Fibroblast of skin of left quadriceps (primary cell): ENCODE results near the gene NRIP3.

ENCODE experiments used
- DNase-seq, 2 experiments: peaks; one replicate each; pipeline ENCODE4 v3.0.0-alpha.2; 2013; ENCODE audit warnings: low read depth in 2 of 2

The NRIP3 gene

DNA sequence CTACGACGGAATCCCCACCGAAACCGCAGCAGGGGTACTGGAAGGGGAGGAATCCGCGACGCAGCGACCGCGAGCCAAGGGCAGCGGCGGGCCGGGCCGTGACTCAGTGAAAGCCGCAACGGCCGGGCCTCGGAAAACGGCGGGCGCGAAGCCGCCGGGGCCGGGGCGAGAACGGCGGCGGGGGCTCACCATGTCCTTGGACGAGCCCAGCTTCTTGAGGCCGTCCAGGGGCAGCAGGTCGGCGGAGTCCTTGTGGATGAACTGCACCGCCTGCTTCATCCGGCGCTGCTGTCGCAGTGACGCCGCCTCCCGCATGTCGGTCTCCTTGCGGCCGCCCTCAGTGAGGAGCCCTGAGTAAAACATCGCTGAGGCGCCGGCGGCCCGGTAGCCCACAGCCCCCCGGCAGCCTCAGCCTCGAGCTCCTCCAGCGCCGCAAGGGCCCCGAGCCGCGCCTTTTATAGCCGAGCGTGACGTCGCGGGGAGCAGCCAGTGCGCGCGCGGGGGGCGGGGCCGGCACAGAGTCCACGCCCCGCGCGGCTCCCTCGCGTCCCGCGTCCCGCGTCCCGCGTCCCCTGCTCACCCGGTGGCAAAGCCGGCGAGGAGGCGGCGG is at the start of gene NRIP3:
Gene NRIP3 (minus strand): TSS at position 429 of the 610 bp plus-strand sequence. CDS start 66 bp downstream, at position 363.
- peak; percentile 38 to 49 for DNase-seq

DNA sequence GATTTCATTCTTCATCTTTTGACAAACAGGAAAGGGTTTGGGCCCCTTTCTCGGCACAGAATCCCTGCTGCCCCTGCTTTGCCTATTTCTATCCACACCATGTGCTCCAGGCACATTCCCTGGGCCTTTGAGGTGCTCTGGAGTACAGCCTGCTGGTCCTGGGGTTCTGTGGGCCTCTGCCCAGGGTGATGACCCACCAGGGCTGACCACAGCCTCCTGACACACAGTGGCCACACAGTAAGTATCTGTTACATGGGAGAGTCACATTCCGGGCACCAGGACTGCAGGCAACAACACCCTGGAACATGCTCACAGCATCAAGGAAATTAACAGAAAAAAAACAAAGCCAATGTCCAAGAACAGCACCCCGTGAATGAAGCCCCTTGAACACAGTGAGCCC is 48.5 kb upstream of the NRIP3 start:
- no peak for DNase-seq

DNA sequence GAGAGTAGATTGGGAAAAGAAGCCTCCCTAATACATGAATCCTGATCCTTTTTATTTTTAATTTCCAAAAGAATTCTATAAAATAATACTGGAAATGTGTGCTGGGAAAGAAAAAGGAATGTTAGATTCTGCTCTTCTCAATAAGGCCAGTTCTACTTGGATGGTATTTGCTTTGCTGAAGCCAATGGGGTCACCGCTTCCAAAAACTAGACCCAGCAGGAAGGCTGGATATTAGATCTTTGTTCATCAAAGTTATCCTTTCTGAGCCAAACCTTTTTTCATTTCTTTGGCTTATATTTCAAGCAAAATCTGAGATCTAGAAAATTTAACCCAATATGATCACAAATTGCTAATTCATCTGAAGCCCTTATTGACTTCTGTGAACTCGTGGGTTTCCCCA is 46.2 kb upstream of the NRIP3 start:
- DNase-seq = no peak

DNA sequence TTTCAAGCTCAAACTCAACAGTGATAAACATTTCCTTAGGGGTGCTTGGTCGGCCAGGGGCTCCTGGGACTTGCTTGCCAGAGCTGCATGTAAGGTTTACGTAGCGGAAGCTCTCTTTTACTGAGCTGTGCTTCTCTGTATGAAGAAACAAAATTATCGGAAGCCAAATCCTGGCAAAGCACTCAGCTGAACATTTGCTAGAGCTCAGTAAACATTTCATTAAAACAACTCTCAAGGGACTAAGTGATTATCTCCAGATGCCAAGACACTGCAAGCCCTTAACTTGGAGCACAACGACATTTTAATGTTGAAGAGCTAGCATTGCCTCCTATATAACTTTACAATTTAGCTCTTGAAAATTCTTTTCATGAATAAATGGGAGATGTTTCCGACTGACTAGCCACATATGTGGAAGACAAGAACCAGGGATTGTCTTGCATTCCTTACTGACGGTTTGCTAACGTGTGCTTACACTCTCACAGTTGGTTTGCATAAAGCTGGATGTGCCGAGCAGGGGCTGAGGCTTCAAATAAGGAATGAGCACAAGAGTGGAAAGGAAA is 44.2 kb upstream of the NRIP3 start:
- peak; percentile 81 to 83 for DNase-seq

DNA sequence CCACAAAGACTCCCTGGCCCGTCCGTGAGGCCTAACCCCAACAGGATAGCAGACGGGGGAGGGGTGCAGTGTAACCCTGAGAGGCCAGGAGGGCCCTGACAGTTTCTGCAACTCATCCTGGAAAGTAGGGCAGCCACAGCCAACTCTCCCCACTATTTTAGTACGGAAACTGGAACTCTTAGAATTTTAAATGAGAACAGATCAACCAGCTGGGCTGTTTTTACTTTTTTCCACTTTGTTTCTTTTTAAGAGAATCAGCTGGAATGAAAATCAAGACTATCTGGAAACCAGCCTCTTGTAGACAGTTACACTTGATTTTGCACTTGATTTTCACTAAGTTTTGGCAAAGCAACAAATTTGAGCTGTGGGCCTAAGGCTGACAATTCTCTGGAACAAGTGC is 42.7 kb upstream of the NRIP3 start:
- DNase-seq = no peak

DNA sequence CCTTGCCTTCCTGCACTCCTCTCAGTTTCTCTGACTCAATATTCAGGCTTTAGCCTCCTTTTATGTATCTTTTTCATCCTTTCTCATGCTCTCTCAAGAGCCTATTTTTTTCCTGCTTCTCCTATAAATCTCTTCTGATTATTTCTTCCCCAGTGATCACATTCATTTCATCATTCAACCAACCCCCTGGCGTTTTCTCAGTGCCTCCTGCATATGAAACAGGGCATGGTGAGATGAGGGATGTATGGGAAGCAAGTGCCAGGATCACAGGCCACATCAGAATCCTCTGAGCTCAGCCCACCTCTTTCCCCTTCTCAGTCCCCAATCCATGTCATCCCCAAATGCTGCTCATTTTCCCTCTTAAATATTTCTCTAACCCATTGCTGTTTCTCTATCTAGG is 38.7 kb upstream of the NRIP3 start:
- no peak for DNase-seq

DNA sequence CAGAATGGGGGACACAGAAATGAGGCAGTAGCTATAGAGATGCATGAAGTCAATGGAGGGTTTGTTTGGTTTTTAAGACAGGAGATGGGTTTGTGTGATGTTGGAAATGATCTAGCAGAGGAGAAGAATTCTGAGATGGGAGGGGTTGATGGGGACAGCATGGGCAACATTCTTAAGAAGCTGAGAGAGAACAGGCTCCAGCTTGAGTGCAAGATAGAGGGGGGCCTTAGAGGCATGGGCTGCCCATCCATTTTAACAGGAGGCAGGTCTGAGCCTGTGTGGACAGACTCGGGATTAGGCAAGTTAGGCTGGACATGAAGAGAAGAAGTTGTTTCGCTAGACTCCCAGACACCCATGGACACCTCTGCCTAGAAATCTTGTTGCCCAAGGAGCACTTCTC is 37.9 kb upstream of the NRIP3 start:
- DNase-seq = no peak

DNA sequence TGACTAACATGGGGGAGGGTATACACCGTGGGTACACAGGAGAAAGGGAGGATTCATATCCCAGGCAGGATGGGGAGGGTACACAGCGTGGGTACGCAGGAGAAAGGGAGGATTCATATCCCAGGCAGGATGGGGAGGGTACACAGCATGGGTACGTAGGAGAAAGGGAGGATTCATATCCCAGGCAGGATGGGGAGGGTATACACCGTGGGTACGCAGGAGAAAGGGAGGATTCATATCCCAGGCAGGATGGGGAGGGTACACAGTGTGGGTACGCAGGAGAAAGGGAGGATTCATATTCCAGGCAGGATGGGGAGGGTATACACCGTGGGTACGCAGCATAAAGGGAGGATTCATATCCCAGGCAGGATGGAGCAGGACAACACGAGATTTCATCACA is 36.6 kb upstream of the NRIP3 start:
- no peak for DNase-seq

DNA sequence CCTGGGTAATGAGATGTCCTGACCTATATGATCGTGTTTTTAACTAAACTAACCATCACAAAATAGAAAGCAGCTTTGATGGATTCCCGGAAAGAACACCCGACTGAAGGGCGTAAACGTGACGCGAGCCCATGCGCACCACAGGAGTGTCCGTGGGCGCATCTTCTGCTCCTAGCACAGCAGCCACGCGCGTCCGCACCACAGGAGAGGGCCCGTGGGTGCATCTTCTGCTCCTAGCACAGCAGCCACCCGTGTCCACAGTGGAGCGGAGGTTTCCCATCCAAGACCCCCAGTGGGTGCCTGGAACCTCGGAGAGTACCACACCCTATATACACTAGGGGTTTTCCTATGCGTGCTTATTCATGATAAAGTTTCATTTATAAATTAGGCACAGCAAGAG is 36.1 kb upstream of the NRIP3 start:
- no peak for DNase-seq

DNA sequence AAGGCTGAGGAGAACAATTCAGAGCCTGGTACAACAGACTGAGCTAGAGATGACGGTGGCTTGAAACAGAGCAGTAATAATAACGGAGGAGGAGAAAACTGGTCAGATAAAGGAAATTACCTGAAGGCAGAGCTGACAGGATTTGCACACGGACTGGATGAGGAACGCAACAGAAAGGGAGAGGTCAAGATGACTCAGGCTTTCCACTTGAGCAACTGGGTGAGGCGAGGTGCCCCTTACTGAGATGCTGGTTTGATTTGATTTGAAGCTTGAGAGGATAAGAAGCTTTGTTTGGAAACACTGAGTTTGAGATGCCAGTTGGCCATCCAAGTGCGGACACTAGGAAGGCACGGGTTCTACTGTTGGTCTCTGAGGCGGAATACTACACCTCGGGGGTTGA is 35.4 kb upstream of the NRIP3 start:
- DNase-seq = no peak

DNA sequence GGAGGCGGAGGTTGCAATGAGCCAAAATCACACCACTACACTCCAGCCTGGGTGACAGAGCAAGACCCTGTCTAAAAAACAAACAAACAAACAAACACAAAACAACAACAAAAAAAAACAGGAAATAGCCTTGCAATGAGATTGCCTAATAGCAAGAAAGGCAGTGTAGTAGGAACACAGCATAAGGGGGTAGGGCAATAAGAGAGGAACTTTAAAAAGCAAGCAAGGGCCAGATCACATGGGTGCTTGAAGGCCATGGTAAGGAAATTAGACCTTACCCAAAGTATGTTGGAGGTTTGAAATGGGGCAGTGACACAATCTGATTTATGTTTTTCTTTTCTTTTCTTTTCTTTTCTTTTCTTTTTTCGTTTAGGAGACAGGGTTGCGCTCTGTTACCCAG is 34.7 kb upstream of the NRIP3 start:
- DNase-seq = no peak

DNA sequence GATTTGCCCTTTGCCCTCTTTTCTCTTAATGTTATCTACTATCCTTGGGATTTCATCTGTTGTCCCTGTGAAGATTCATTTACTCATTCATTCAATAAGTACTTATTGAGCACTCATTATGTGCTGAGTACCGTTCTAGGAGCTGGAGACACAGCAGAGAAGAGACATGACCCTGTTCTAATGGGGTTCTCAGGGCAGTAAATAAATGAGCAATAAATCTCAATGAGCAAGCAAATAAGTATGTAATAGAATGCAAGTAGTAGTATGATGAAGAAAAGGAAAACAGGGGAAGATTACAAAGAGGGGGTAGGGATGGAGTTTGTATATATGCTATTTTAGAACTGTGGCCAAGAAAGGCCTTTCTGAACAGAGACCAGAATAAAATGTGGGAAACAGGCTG is 34.2 kb upstream of the NRIP3 start:
- DNase-seq = no peak

DNA sequence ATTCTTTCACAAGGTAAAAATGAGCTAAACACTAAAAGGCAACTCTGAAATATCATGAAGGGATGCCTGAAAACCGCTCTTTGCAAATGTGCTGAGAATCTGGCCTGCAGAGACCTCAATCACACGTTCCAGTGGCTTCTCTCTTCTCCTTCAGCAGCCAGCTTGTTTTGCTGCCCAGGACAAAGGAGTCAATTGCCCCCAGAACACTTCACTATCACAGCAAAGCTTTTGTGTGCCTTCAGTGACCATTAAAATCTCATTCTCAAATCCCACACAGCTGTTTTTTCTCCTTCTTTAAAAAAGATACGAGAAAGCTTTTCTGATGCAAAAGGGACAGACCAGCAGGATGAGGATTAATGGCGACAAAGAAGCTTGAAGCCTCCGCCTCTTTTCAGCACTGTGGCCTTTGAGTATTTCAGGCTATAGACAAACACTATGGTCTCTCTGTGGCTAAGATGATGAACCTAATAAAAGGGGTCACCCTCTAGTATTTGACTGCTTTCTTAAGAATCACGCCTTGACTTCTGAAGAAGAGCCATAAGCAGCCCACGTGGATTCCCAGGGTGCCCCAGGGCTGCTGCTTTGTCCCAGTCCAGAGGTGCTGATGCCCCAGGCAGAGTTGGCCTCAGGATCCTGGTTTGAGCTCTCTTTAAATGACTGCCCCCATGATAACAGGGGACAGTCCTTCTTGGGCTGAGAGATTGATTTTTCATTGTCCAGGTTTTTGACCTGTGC is 33.4 kb upstream of the NRIP3 start:
- no peak for DNase-seq

DNA sequence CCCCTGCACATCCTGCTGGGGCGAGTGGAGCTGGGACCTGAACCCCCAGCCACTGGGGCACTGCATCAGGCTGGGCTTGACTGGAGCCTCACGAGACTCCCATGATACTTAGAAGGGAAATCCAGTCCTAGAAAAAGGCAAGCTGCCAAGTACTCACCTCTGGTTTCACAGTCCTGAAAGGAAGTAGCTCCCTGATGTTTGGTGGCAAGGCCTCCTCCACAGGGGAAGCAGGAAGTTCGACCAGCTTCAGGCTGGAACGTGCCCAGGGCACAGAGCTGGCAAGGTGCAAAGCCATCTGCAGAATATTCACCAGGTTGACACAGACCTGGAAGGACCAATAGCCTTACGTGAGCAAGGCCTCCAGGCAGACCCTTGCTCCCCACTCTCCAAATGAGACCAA is 26.8 kb upstream of the NRIP3 start:
- no peak for DNase-seq

DNA sequence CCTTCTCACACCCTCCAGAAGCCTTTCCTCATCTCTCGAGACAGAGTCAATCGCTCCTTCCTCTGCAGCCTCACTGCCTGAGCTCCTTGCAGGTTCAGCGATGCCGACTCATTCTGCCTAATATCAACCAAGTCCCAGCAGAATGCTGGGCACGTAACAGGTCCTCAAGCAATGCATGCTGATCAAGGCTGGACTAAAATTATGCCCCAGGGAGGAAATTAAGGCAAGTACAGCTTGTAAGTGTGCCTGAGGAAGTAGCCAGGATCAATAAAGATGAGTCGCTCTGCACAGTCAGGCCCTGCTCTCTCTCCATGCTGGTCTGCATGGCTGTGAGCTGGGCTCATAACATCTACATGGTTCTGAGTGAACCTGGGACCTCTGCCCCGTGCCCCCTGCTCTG is 25.6 kb upstream of the NRIP3 start:
- DNase-seq = no peak

DNA sequence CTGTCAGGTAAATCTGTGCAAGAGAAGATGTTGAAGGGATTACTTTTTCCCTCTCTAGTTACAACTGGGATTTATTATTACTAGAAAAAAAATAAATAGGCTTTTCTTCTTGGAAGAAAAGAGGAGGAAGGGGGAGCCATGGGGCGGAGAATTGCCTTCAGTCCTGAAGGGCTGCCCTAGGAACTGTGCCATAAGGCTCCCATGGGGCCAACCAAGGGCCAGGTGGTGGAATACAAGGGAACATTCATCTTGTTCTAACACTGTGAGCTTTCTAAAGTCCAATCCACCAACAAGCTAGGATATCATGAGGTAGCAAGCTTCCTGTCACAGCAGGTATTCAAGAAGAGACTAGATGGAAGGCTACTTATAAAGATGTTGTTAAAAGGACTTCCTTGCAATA is 24.8 kb upstream of the NRIP3 start:
- no peak for DNase-seq

DNA sequence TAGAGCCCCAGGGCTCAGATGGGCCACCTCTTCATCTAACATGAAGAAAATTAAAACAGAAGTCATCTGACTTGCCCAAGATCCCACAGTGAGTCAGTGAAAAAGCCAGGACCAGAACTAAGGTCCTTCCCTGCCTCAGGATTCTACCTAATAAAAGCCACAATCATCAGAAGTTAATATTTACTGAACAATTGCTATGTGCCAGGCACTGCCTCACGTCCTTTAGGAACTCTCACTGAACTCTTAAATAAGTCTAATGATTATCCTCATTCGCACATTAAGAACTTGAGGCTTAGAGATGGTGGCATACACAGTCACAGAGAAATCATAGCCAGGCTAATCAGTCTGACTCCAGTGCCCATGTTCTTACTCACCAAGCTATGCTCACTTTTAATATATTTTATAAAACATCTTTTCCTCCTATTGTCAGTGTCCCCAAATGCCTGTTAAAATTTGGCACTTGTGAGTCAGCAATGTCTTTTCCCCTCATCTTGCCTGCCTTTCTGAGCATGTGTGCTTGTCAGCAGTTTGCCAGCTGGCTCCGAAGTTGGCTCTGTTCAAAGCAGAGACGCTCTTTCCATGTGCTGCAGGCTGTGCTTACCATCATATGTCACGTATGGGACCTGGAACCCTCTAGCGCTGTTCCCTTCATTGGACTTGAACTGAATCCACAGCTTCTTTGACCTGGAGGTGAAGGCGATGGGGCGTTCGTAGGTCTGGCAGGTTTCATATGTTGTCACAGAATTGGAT is 21.5 kb upstream of the NRIP3 start:
- DNase-seq = no peak

DNA sequence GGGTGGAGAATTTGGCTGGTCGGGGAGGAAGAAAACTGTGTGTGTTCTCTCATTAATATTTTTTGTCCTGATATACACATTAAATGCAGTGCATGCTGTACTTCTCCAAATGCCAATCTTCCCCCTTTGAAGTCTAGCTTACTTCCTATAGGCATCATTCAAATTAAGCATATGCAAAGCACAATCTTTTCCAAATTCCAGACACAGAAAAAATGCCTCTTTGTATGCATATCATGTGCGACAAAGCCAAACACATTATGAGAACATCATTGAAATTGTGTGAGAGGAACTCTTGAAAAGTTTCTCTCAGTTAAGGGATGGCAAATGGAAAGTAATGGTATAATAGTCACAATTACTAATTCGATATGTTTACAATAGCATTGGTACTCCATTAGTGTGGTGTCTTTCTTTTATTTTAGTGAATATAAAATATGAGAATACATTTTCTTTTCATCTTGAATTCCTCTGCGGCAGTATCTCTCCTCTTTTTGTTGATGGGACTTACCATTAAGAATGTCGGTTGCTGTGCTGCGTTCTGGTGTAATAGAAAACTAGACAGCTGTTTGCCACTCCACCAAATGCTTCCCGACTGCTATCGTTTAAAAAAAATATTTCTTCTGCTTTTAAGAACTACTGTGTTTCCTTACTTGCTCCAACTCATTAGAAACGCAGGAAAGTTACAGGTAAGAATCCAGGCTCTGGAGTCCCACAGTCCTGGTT is 19.3 kb upstream of the NRIP3 start:
- no peak for DNase-seq

DNA sequence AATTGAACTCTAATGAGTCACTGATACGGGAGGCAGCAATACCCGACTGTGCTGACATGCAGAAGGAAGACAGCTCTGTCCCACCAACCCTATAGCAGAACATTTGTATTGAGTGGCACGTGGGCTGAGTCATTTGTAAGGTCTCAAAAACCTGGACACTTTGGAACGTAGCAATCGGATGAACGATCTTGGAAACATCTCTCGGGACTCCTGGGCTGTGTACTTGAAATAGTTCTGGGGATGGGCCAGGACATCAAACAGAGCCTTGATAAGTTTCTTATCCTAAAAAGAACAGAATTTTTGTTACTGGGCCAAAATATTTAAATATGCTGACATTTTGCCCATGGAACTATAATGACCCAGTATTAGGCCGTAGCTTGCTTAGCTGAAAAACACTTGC is 17.1 kb upstream of the NRIP3 start:
- DNase-seq = no peak

DNA sequence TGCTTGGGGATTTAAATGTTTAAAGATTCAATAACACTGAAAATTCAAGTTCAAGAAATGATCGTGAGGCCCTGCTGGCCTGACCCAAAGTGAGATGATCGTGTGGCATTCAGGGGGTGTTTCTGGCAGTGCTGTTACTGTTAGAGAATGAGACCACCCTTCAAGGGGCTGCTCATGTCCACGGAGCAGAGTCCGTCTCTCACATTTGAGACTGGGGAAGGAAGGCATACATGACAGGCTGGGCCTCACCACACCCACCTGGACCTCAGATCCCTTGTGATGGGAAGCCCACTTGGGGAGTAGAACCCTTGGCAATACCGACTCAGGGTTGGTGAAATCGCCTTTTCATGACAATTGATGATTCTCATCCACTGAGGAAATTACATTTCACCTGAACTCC is 16.1 kb upstream of the NRIP3 start:
- no peak for DNase-seq

DNA sequence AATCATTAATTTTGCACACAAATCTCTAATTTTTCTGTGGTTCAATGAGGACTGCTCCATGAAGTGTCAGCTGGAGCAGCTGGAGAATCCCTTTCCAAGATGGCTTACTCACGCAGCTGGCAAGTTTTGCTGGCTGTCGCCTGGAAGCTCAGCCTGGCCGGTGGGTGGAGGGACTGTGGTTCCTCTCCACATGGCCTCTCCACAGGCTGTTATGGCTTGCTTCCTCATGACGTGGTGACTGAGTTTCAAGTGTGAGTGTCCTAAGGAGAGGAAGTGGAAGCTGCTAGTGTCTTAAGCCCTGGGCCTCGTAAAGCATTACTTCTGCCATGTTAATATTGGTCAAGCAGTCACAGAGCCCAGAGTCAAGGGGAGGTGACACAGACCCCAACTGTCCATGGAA is 14.0 kb upstream of the NRIP3 start:
- DNase-seq = no peak
